ENCODE results near the gene FGF14.

Gene FGF14

DNA sequence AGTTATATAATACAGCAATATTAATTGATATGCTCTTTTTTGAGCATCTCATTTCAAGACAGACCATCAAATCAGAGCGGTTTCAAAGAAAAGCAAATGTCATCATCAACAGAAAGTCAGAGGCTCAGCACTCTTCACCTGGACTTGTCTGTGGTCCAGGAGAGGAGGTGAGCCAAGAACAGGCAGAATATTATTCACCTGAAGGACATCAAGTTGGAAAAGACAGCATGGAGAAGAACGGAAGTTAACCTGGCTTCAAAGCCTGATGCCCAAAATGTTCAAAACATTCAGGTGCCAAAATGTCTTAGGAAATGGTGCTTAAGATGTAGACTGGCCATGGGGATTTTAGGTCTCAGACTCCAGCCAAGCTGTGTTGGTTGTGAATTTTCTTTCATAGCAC is 40.7 kb downstream of the FGF14 start:
- DNase-seq = no peak

DNA sequence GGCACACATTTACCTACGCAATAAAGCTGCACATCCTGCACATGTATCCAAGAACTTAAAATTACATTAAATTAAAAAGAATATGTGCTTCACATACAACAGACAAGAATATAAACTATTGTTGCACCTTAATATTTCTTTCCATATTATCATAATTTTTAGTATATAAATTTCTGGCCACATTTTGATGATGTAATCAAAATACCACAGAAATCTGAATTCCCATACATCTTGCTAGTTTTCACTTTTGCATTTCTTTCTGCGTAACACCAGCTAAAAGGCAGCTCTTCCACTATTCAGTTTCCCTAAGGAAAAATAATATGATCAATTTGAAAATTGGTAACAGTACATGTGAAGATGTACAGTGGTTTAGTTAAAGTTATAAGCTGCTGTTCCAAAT is 42.6 kb downstream of the FGF14 start:
- no peak for DNase-seq

DNA sequence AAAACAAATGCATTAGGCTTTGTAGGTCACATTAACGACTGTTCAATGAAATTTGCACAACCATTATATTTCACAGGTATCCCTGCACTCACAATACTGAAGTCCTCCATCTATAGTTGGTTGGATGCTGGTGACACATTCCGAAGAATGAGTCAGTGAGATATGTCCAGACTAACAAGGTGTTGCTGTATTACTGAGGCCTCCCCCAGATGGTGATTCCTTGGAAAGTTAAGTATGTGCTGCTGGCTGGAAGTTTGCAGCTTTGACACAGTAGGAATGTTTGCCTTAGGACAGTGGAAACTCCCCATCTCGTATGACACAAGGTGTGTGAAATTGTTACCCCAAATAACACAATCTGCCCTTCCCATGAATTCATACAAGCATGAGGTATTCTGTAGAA is 46.6 kb downstream of the FGF14 start:
- no peak for DNase-seq

DNA sequence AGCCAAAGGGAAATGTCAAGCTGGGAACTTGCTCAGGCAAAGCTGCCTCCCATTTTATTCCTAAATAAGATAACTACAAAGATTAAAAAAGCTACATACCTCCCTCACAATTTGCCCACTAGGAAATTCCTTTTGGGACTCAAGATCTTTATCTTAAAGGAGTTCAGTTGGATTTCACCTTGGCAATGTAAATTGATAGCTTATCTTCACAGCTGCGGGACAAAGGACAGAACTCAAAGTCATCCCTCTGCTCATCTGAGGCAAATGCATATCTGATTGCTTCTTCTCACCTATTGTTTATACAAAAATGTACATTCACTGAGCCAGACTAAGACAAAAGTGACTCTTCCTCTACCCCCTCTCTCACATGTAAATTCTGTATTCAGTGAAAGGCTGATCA is 47.8 kb downstream of the FGF14 start:
- DNase-seq = no peak

DNA sequence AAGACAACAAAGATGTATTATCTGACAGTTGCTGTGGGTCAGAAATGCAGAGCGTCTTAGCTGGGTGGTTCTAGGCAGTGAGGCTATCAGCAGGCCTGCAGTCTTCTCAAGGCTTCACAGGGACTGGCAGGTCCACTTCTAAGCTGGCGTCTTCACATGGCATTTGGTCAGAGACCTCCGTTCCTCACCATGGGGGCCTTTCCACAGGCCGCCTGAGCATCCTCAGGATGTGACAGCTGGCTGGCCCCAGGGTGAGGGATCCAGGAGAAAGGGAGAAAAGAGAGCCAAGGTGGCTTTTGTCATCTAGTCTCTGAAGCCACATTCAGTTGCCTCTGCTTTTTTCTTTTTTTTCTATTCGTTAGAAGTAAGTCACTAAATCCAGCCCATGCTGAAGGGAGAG is 50.3 kb downstream of the FGF14 start:
- no peak for DNase-seq

DNA sequence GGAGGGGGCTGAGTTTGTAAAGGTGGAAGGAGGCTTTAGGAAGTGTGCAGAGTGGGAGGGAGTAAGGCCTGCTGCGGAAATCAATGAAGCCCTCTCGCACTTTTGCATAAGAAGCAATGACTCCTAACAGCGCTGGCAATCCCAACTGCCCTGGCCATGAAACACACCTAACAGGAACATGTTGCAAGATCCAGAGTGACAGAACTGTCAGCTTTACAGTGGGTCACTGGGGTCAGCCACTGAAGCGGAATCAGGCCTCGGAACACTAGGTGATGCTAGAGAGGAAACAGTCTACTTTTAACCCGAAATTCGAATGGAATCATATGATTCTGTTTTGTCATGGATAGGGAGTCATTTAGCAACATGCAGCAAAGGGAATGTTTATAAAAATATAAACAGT is 54.4 kb downstream of the FGF14 start:
- DNase-seq = no peak

DNA sequence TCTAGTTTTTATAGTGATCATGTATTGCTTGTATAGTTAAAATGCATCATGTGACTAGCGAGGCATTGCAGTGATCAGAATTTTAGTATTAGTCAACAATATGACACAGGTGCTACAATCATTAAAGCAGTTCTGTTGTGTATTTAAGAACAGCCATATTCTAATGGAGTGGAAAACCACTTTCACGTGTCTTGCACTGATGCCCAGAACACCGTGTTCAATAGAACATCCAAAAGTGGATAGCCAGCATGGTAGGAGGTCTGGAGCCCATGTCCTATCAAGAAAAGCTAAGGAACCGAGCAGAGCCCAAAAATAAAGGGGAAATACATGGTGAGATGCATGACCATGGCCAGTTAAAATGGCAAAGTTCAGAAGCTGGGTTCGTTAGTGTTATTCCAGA is 55.1 kb downstream of the FGF14 start:
- DNase-seq = no peak

DNA sequence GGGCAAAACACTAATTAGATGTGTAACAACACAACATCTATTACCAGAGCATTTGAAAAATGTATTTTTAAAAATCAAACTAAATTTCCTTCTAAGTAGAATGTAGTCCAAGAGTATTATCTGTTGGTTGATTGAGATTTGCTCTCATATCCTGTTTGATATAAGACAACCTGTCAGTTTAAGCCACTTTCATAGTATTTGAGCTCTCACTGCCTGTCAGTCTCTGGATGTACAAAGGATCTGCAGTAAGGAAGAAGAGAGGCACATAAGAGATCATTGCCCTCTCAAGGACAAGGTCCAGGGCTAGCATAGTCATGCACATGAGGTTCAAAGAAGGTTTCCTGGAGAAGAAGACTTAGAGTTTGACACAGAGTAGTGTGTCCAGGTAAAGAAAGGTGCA is 57.4 kb downstream of the FGF14 start:
- no peak for DNase-seq

DNA sequence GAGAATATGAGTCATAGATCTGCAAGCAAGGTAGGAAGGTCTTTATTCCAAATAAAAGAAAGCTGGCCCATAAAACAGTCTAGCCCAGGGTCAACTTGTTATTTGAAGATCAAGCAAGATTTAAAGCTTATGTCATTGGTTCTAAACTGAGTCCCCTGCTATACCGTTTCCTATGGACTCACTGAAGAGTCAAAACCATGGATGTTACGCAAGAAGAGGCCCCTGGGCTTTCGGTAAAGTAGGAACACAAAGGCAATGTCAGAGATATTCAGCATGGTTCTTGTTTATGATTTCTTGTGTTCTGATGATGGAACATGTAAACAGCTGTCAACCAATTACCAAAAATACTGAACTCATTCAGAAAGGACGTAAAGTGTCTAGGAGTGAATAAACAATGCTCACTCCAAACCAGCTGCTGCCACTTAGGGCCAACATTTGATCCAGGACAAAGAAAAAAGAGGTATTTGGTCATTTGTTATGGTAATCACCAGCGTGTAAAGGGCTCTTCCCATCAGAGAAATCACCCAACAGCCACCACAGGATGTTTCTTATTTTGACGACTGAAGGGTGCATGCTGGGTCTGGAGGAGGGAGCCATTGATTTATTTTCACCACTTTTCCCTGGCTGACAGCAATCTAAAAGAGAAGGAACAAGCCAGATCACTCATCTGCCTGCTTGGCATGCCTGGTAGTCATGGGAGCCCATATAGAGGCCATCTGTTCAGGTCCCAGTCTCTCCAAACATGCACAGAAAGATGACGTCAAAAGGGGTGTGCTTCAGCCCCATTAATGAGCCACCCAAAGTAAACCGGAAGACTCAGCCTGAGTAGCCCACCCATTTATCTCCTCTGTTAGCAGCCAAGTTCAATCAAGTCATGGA is 68.3 kb downstream of the FGF14 start:
- DNase-seq = no peak

DNA sequence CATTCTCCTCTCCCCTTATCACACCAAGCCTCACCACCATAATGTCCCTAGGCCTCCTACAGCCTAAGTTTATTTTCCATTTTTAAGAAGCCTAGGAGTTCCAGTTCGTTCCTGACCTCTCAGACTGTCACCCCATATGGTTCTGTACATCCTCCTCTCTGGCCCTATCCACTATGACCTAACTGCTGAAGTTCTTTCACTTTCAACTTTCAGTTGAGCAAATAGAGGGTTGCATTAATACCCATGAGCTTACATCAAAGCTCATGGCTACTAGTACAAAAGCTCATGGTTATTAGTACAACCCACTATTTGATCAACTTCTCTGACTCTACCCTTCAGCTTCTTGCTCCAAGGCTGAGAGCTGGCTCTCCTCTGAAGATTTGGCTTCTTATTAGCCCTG is 72.9 kb downstream of the FGF14 start:
- no peak for DNase-seq

DNA sequence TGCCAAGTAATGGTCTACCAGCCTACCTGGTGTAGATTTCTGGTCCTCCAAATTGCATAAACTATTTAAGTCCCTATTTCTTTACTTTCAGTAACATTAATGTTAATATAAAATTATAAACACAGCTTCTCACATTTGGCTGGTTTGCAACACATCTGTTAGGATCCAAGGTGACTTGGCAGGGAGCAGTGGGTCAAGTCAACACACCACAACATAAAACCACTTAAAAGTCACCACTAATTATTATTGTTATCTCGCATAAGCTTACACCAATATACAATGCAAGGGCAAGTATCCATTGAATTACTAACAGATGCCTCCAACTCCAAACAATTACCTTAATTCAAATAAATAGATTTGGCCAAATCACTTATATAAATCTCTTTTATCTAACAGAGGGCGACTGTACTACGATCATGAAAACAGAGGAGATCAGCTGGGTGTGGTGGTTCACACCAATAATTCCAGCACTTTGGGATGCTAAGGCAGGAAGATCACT is 74.7 kb downstream of the FGF14 start:
- DNase-seq = no peak

DNA sequence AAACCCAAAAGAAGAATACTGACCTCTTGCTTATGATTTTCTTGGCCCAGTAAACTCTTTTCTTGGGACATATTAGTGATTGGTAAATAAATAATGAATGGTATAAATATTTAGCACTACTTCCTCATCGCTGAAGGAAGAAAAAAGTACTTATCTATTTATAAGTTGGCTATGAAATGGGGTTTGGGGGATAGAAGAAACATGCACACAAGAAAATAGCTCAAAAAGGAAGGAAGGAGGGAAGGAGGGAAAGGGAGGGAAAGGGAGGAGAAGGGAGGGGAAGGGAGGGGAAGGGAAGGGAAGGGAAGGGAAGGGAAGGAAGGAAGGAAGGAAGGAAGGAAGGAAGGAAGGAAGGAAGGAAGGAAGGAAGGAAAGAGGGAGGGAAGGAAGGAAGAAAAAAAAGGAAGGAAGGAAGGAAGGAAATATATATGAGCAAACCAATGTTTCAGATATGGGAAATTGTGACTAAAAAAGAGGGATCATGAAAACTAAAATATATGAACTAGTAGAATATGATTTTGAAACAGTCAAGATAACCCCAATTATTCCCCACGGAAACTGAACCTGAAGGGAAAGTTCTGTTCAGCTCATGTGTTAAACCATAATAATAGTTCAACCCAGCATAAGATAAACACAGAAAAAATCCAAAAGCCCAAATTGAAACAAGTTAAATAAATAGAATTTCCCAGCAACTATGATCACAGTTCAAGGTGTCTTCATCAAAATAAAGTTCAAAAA is 75.3 kb downstream of the FGF14 start:
- no peak for DNase-seq

DNA sequence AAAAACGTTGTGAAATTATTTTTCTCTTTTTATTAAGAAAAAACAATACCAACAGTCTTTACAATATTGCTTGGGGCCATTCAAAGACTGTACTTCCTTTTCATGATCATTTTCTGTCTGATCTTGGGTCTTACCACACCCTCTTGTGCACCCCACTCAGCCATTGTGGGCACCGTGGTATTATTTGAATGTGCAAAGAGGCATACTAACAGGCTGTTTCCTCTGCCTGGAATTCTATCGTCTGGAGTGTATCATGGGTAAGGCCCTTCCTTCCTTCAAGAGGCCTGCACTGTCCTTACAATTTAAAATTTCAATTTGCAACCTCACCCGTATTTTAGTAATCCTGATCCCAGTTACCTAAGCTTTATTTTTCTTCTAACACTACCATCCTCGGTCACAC is 76.5 kb downstream of the FGF14 start:
- DNase-seq = no peak

DNA sequence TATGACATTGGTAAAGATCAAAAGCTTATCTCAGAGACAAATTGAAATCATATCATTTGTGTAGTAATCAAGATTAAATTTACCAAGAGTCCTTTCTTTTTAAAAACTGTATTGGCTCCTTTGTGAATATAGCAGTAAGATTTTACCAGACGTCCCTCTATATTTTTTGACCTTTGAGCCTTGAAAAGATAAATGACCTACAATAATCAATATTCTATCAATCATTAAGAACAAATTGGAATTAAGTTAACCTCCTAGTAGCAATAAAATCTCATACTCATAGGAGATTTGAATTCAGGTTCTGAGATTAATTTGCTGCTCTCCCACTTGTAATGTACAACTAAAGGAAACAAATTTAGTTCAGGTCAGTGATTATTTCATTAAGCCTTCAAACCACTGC is 78.3 kb downstream of the FGF14 start:
- no peak for DNase-seq

DNA sequence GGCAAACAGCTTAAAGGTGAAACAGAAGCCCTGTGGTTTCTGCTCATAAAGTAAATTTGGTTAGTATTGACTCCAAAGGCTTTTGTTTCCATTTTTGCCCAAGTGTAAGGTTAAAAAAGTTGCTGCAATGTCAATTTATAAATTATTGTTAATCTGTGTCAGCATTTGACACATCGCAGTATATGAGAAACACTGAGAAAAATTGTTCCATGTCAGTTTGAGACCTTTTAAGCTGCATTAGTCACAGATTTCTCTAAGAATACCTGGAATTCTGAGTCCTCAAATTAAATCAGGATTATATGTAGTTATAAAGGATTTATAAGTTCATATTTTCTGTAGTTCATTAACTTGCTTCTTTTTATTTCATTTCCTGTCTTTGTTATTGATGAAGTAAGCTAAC is 78.8 kb downstream of the FGF14 start:
- no peak for DNase-seq

DNA sequence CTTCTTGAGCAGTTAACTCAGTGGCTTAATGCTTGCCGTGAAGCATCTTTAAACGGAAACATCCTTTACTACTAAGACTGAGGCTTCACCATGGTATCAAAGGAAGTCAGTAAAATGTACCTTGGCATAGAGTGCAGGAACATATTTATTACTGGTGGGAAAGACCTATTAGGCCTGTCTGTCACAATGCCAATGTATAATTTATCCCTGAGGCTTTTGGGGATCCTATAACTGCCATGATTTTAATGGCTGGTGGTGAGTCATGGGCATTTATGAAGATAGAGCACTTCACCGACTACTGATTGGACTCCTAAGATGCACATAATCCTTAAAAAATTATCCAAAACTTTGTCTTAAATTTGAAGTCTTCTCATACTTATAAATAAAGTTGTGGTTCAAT is 79.6 kb downstream of the FGF14 start:
- no peak for DNase-seq

DNA sequence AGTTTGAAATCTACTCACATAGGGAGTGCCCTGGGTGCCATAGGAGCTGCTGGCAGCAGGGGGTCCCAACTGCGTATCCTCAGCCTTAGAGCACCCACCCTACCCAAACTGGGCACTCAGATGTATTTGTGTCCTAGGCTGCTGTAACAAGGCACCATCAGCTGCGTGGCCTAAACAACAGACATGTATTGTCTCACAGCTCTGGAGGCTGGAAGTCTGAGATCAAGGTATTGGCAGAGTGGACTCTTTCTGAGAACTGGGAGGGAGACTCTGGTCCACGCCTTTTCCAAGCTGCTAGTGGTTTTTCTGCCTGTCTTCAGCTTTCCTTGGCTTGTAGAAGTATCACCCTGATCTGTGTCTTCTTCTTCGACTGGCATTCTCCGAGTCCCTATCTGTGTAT is 83.6 kb downstream of the FGF14 start:
- no peak for DNase-seq

DNA sequence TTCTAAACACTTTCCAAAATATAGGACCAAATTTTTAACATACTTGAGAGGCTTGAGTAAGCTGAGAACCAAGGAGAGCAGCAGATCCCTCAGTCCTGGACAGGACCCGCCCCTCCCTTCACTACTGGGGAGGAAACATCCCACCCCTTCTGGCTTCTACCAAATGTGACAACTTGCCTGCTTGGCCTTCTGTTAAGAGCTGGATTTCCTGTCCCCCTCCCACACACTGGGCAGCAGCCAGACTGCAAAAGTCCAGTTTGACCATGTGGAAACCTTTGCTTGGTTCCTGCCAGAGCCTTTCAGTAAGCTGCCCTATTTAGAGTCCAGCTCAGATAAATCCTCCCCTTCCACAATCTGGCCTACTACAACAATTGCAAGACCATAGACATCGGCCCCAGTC is 84.3 kb downstream of the FGF14 start:
- DNase-seq = no peak

DNA sequence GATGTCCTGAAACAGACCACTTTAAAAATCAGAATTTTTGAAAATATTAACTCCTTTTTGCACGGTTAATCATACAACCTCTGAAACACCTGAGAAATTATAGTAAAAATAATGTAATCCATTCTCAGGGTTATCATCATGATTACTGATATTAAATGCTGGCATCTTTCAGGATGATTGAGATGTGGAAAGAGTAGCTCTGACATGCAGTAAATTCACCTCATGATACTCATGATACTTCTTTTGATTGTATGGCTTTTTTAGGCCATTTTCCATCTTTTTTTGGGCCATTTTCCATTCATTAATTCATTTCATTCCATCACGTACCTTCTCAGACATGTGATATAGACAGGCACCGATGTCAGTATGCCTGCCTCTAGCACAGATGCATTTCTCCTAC is 85.1 kb downstream of the FGF14 start:
- no peak for DNase-seq

DNA sequence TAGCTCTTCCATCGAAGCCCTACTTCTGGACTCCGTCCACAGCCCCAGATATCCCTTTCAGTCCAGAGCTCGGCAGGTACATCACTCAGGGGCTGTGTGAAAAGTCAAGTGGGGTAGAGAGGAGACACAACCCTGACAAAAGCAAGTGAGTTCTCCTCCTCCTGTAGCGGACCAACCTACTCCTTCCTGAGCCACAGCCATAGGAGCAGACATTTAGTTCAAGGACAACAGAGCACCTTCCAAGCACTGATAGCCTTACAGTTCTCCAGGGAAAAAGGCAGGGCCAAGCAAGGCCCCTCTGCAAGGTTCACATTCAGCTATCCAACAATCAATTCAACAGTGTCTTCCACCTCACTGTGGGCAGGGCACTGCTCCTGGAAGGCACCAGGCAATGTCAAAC is 89.0 kb downstream of the FGF14 start:
- no peak for DNase-seq

DNA sequence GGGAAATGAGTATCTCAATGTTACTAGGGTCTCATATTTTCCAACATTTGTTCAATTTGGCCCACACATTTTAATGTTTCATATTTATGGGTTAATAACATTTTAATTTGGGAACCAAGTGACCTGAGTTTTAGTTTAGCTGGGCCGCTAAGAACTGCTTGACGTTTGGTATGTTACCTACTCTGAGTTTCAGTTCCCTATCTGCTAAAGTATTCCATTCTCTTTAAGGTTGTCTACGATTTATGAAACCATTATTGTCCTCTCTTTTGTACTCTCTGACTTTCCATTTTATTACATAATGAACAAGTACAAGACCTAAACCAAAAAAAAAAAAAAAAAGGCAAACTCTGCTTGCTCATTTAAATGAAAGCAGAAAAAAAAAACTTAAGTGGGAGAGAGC is 89.9 kb downstream of the FGF14 start:
- no peak for DNase-seq

DNA sequence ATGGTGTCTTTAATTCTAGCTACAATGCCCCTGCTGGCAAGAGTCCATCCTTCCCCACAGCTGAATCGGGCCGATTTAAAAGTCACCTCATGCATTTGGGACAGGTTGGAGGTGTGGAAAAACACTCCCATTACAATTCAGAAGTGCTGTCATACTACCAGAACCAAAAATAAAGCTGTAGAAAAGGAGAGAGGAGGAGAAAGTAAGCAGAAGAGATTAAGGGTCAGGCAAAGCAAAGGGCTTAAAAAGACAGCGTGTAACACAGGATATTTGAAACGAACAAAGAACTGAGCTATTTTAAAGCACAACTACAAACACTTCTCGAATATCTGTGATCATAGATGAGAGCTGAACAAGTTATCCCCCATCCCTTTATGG is 90.4 kb downstream of the FGF14 start:
- DNase-seq = no peak

DNA sequence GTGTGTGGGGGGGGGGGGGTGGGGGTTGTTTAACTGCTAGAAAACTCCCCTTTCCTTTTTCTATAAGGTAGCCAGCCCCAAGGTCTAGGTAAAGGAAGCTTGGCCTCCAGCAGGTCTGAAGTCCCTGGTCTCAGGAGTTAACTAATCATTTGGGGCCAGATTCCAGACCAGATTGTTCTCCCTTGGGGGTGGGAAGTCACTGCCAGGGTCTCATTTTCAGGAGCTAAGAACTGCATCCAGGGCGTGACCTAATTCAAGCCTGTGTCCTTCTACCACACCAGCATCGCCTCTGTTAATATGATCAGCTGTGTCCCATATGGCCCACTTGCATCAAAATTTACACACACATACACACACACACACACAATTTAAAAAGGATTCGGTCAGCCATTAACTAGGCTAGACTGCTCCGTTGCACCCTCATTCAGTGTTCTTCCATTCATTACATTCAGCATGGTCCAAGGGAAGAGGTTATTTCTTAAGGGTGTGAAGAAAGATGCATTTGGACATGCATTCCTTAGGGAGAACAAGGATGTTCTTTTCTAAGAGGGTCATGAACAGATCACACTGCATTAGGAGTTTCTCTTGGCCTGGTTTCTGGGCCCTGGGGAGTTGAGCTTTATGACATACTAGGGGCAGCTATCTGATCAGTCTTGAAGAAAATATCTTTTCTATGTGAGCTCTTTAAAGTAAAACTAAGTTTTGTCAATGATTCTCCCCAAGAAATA is 91.0 kb downstream of the FGF14 start:
- DNase-seq = no peak

DNA sequence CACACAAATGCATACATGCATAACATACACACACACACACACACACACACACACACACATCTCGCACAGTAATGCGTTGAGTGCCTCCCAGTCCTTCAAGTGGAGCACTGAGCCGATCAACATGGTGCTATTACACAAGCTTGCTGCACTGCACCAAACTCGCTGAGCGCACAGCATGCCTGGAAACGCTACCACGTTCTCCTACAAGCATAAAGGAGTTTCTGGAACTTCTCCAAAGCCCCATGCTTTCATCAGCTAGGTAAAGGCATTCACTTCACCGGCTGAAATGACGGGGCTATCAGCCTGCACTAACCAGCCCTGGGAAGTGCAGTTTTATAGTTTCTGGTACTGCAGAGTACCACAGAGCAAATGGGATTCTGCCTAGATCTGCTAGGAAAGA is 92.7 kb downstream of the FGF14 start:
- no peak for DNase-seq
